HG03196 (cell line): ENCODE results near the gene CEACAM4.

ENCODE experiments used
- ATAC-seq: cut with Tn5 transposase; IDR thresholded peaks from one replicate; pipeline ENCODE4 v1.9.1; 2021; ENCODE audit not compliant: unreplicated experiment

The CEACAM4 gene

GRCh38 chr19:41617941-41618730 is 8.7 kb downstream of the CEACAM4 start:
- no peak for ATAC-seq

- no peak for ATAC-seq
Measured at GRCh38 chr19:41616792-41617621, 9.9 kb downstream of the CEACAM4 start.

DNA sequence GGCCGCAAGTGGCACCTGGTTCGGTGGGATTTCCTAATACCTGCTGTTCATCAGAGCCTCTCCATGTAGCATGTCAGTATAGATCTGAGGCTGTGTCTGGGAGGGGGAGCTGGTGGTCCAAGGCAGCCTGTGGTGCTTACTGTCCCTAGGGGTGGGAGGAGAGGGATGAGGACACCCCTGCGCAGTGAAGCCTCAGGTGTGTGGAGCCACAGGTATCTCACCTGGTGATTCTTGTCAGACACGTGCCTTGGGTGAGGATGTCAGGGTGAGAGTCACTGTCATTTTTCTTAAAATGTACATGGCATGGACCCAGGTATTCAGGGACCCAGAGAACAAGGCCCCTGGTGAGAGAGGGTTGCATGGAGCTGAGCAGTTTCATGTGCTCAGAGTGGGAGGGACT is 11.7 kb downstream of the CEACAM4 start:
- ATAC-seq: no peak

DNA sequence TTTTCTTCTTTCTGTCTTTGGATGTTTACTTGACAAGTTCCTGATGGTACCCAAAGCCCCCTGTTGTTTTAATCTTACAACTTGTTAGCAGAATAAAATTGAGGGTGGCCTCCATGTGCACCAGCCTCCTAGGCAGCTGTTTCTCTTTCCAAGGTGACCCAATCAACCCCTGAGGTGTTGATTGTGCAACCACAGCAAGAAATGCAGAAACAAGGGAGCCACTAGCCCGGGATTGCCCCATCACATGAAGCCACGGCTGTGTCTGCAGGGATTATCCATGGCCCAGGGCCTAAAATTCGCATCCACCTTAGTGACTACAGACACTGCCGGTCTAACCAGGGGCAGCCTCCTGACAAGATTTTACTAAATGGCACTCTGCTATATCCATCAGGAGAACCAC is 14.4 kb downstream of the CEACAM4 start:
- no peak for ATAC-seq

DNA sequence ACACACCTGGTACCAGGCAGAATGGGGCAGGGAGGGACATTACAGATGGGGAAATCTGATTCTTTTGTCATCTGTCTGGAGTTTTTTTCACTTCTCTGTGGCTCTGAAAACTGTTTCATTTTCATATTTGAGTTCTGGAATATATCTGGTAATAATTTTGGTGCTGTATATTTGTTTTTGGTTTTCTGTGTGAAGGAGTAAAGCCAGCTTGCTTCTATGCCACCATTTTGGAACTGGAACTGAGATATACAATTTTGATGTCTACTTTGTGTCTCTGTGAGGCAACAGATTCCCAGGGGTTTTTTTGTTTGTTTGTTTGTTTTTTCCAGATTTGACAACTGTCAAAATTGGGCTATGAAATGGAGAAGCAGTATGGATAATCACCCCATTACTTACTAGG is 16.1 kb downstream of the CEACAM4 start:
- no peak for ATAC-seq

DNA sequence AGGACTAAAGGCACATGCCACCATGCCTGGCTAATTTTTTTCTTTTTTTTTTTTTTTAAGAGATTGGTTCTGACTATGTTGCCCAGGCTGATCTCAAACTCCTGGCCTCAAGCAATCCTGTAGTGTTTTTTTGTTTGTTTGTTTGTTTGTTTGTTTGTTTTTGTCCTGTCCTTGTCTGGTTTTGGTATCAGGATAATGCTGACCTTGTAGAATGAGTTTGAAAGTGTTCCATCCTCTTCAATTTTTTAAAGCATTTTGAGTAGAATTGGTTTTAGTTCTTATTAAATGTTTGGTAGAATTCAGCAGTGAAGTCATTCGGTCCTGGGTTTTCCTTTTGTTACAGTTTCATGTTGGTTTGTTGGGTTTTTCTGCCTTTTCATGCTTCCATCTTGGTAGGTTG is 19.2 kb downstream of the CEACAM4 start:
- no peak for ATAC-seq

- ATAC-seq: no peak
Measured at GRCh38 chr19:41606215-41606837, 20.5 kb downstream of the CEACAM4 start.

DNA sequence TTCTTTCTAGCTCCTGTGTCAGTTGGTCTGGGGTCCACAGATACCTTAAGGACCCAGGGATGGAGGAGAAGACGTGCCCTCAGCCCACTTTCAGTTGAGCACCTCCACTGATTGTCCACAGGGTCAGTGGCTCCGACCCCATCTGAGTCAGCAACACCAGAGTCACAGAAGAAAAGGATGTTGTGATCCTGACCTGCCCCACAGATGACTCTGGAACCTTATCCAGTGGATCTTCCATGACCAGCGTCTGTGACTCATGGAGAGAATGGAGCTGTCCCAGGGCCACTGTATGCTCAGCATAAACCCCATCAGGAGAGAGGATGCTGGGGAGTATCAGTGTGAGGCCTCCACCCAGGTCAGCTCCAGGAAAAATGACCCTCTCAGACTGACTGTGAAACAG is 22.0 kb downstream of the CEACAM4 start:
- ATAC-seq: no peak

- ATAC-seq: no peak
Measured at GRCh38 chr19:41601771-41602170, 25.1 kb downstream of the CEACAM4 start.

- ATAC-seq: no peak
Measured at GRCh38 chr19:41599175-41599966, 27.5 kb downstream of the CEACAM4 start.

DNA sequence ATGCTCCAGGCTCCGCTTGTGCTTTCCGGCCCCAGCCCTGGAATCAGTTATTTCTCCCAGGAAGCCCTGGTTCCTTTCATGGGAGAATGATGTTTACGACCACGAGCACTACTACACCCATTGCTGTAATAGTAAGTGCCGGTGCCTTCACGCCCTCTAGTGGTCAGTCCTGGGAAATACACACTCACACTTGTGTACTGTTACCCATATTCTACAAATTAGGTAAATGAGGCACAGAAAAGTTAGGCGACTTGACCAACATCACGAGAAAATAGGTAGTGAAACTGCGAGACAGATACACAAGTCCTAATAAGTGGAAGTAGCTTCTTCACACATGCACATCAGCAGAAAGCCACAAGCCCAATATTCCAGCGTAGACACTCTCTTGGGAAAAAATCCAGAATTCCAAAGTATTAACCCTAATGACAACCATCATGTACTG is 29.3 kb downstream of the CEACAM4 start:
- ATAC-seq: no peak

GRCh38 chr19:41595890-41596280 is 31.0 kb downstream of the CEACAM4 start:
- ATAC-seq: no peak

- ATAC-seq: no peak
Measured at GRCh38 chr19:41595258-41595889, 31.5 kb downstream of the CEACAM4 start.

GRCh38 chr19:41591951-41592562 is 34.8 kb downstream of the CEACAM4 start:
- no peak for ATAC-seq

GRCh38 chr19:41590936-41591335 is 35.9 kb downstream of the CEACAM4 start:
- no peak for ATAC-seq

- no peak for ATAC-seq
Measured at GRCh38 chr19:41589371-41589770, 37.5 kb downstream of the CEACAM4 start.

DNA sequence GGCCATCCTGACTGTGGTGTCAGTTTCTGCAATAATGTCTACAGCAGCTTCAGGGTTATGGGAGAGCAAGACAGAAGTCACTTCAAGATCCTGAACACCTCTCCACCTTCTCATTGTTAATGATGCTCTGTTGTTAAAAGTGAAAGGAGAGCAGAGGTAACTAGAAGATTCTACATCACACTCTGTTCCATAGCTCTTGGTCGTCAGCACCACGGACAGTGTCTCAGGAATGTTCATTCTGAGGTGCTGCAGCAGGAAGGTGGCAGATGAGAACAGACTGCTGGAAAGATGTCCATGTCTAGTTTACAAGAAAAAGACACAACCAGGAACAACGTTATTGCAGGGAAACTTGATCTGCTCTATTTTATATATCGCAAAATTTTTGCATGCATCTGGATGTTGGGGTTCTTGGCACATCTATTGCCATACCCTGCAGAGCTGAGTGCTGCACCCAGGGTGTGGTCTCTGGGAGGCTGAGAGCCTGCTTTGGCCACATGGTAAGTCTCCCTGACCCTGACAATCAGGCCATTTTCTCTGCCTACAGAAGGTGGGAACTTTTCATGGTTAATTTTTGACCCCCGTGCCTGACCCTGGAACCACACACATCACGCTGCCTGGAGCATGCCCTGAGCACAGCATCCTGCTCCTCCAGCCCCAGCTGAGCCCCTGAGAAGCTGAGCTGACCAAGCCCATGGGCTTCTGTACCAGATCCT is 38.2 kb downstream of the CEACAM4 start:
- ATAC-seq: no peak

GRCh38 chr19:41587838-41588210 is 39.0 kb downstream of the CEACAM4 start:
- no peak for ATAC-seq

GRCh38 chr19:41587101-41587837 is 39.6 kb downstream of the CEACAM4 start:
- no peak for ATAC-seq
